ENCODE results near the gene VIL1. TPM values are rescaled to one million over a fixed set of nuclear protein-coding genes. Genes with fewer than 3 reads are reported as not detected.

The VIL1 gene
- total and polyA plus RNA-seq, 9 of the 15 experiments (the other 6 are each of a cell fraction or from before 2014, with no cell fraction given): 0.51 to 2.7 (median 1.2) TPM

DNA sequence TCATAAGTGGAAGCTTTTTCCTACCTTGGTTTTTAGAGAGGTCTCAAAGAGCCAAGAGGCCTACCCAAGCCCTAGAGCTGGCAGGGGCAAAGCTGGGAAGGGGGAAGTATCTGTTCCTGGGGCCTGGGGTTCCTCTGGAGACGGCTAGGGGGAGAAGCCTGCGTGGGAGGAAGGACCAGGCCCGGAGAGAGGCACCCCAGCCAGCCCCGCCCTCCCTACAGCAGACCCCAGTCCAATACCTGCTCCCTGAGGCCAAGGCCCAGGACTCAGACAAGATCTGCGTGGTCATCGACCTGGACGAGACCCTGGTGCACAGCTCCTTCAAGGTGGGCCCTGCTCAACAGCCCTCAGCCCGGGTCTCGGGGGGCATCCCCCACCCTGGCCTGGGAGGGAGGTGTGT lies 17.0 kb upstream of the VIL1 start:
- H3K4me1 ChIP-seq (replicated peaks in 1 of 2; ENCODE audit: control insufficient read depth in 2 of 2, insufficient read depth in 2 of 2, low read length in 2 of 2): peaks cover 21 to 86% of the 10 kb centered on the region in 2 experiments; a peak in 4 of 5 replicates
- in situ Hi-C loops (cut with MboI) (no loop called here), intact Hi-C loops (cut with micrococcal nuclease) (loop anchor here (10.0 kb wide), 1 partner anchor 243 kb away; no protein-coding TSS in a partner anchor)
- no peaks in the 10 kb centered on the region for H3K9me3 ChIP-seq (replicated peaks; ENCODE audit: control insufficient read depth, insufficient read depth, low read depth, low read length)
- no peaks in the 10 kb centered on the region for H4K20me1 ChIP-seq (replicated peaks; ENCODE audit: control insufficient read depth, insufficient read depth, low read length)
- TF ChIP-seq, protein P1, sequence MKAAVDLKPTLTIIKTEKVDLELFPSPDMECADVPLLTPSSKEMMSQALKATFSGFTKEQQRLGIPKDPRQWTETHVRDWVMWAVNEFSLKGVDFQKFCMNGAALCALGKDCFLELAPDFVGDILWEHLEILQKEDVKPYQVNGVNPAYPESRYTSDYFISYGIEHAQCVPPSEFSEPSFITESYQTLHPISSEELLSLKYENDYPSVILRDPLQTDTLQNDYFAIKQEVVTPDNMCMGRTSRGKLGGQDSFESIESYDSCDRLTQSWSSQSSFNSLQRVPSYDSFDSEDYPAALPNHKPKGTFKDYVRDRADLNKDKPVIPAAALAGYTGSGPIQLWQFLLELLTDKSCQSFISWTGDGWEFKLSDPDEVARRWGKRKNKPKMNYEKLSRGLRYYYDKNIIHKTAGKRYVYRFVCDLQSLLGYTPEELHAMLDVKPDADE (conservative IDR thresholded peaks at IDR 0.05; ENCODE audit: control insufficient read depth, low read depth, low read length): no peak
- TF ChIP-seq, protein P2, sequence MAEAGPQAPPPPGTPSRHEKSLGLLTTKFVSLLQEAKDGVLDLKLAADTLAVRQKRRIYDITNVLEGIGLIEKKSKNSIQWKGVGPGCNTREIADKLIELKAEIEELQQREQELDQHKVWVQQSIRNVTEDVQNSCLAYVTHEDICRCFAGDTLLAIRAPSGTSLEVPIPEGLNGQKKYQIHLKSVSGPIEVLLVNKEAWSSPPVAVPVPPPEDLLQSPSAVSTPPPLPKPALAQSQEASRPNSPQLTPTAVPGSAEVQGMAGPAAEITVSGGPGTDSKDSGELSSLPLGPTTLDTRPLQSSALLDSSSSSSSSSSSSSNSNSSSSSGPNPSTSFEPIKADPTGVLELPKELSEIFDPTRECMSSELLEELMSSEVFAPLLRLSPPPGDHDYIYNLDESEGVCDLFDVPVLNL (CRISPR knock-in tag; IDR thresholded peaks at IDR 0.05; ENCODE audit: low read depth): no peak
- TF ChIP-seq, protein P3, sequence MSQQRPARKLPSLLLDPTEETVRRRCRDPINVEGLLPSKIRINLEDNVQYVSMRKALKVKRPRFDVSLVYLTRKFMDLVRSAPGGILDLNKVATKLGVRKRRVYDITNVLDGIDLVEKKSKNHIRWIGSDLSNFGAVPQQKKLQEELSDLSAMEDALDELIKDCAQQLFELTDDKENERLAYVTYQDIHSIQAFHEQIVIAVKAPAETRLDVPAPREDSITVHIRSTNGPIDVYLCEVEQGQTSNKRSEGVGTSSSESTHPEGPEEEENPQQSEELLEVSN (IDR thresholded peaks at IDR 0.05; ENCODE audit: borderline replicate concordance in 1 of 2, extremely low read depth in 1 of 2, insufficient read depth in 1 of 2, insufficient read length in 1 of 2, low read depth in 1 of 2, low read length in 1 of 2, poor library complexity in 1 of 2, severe bottlenecking in 1 of 2): no peak
- peaks cover 53% of the 10 kb centered on the region for H3K79me2 ChIP-seq (ENCODE audit: control insufficient read depth, insufficient read depth, low read length)
- H2AFZ ChIP-seq (ENCODE audit: low read depth, low read length): no peak overlapping the region
- H3K27me3 ChIP-seq (ENCODE audit: control insufficient read depth in 2 of 2, insufficient read depth in 2 of 2, low read length in 2 of 2): no peaks in the 10 kb centered on the region
- FAIRE-seq: no peak
- no peak for DNase-seq (ENCODE audit: extremely low read depth in 1 of 4, low spot score in 3 of 4)
- WGBS (ENCODE audit: insufficient coverage, low coverage, missing lambda C conversion rate): no CpG with 5 or more reads among the region's 9 CpGs
- BruUV-seq (replicated peaks): no TSS peak
- H3K9ac ChIP-seq (ENCODE audit: insufficient read depth in 1 of 2, low read depth in 2 of 2, low read length in 2 of 2): peak overlapping the region in 1 of 2 experiments; percentile 91; a peak in 2 of 4 replicates
- H3K27ac ChIP-seq (ENCODE audit: extremely low read depth, low read depth, low read length): 0 out of 3 replicates have a peak overlapping the region, but pooled peaks have one; percentile 15
- ChIA-PET POLR2A (interaction anchor here (0.6 to 0.9 kb wide), 4 partner anchors 33 to 118 kb away, joined by 3 to 4 read pairs (median 3); no protein-coding TSS in a partner anchor), CTCF (ENCODE audit: low intra/inter-chr PET ratio) (no interaction called here)
- no peak overlapping the region; the same call in 1 of the 2 replicates for H3K4me2 ChIP-seq (ENCODE audit: insufficient read depth, low read length)
- H3K36me3 ChIP-seq (ENCODE audit: control insufficient read depth, insufficient read depth, low read length): peaks cover 46% of the 10 kb centered on the region; the same call in 2 of the 3 replicates
- no peaks in the 10 kb centered on the region for H3K9me1 ChIP-seq (ENCODE audit: control insufficient read depth, insufficient read depth, low read length)
- H3K4me3 ChIP-seq: peak overlapping the region; percentile 57; the same call in 1 of the 2 replicates
- no peak for ATAC-seq

Measured in K562 (cell line).